Endothelial cell of umbilical vein (primary cell): ENCODE data around the gene IFITM5.

Source experiments
- CTCF ChIP-seq, 2 donors: IDR thresholded peaks; 1 replicate in 1 of 2; 2 replicates in 1 of 2; pipeline ENCODE4 v1.5.1; 2011; ENCODE audit warnings: low read length in 2 of 2, mild to moderate bottlenecking in 2 of 2, moderate library complexity in 2 of 2, control low read depth in 1 of 2, inconsistent platforms in 1 of 2, low read depth in 1 of 2; ENCODE audit not compliant: insufficient read depth in 1 of 2; ENCODE audit errors: extremely low read depth in 1 of 2
- EZH2 ChIP-seq: IDR thresholded peaks from 2 replicates; pipeline ENCODE4 v1.6.1; 2012; ENCODE audit warnings: borderline replicate concordance, low read depth, mild to moderate bottlenecking, moderate library complexity, low read length, inconsistent platforms; ENCODE audit not compliant: severe bottlenecking
- GATA2 ChIP-seq: IDR thresholded peaks from 2 replicates; pipeline ENCODE4 v1.7.0; 2011; ENCODE audit warnings: low read depth, mild to moderate bottlenecking, moderate library complexity, mixed read lengths, low read length; ENCODE audit not compliant: insufficient read length, insufficient read depth
- POLR2A ChIP-seq: IDR thresholded peaks from 2 replicates; pipeline ENCODE4 v1.6.1; 2012; ENCODE audit warnings: low read depth, mild to moderate bottlenecking, control low read depth, low read length

GRCh38 chr11:281486-282161 is 17.7 kb downstream of the IFITM5 start:
- TF ChIP-seq CTCF (IDR thresholded peaks at IDR 0.05; ENCODE audit: extremely low read depth in 1 of 2, insufficient read depth in 1 of 2, low read depth in 1 of 2, low read length in 2 of 2) (no peak), EZH2 (no peak), POLR2A (no peak), GATA2 (no peak)
